Lower lobe of right lung (tissue), 2 donors: Measurements from ENCODE around the gene APOD. TPM values are rescaled to one million over a fixed set of nuclear protein-coding genes. Genes with fewer than 3 reads are reported as not detected.

Experiments
- ATAC-seq, 2 donors: fragments of 200-7000 bp; cut with Tn5 transposase; one replicate each; pipeline ENCODE4 v1.9.1; 2020 to 2022; ENCODE audit warnings: mild to moderate bottlenecking in 2 of 2, moderate library complexity in 2 of 2
- DNase-seq: peaks from one replicate; pipeline ENCODE4 v3.0.0-alpha.2; 2020
- H3K27ac ChIP-seq: fragments of 200-600 bp; one replicate; pipeline ENCODE4 v1.8.0; 2022
- H3K27me3 ChIP-seq: fragments of 200-600 bp; one replicate; pipeline ENCODE4 v1.8.0; 2022; ENCODE audit warnings: low read depth
- H3K36me3 ChIP-seq: fragments of 200-600 bp; one replicate; pipeline ENCODE4 v1.8.0; 2022; ENCODE audit warnings: mild to moderate bottlenecking
- H3K4me1 ChIP-seq: fragments of 200-600 bp; one replicate; pipeline ENCODE4 v1.8.0; 2022
- H3K4me3 ChIP-seq: fragments of 200-600 bp; one replicate; pipeline ENCODE4 v1.8.0; 2022; ENCODE audit warnings: mild to moderate bottlenecking
- H3K9me3 ChIP-seq: fragments of 200-600 bp; one replicate; pipeline ENCODE4 v1.8.0; 2022
- intact Hi-C: fragments of 100-400 bp; cut with DNase I; formaldehyde crosslinking; loops from one replicate; pipeline ENCODE4 v1.11.0; 2022
- total RNA-seq: library from RNA; stranded (reverse); fragmentation: NEBNext Ultra II Directional; extraction: Animal tissue kit (Norgen Biotek cat#: 25700); gene quantifications from one replicate; pipeline ENCODE4 v1.2.1, GENCODE V29; 2021
- TF ChIP-seq, protein P1 (sequence below): fragments of 200-600 bp; IDR thresholded peaks from one replicate; pipeline ENCODE4 v1.8.0; 2022; ENCODE audit warnings: antibody characterized with exemption, mild to moderate bottlenecking
- donor health status: DM: no; HTN: yes; CAD: no; lungs with severe emphysema.

Gene APOD
- total RNA-seq, 1 donor from 2014 or later, result 91.6 TPM

DNA sequence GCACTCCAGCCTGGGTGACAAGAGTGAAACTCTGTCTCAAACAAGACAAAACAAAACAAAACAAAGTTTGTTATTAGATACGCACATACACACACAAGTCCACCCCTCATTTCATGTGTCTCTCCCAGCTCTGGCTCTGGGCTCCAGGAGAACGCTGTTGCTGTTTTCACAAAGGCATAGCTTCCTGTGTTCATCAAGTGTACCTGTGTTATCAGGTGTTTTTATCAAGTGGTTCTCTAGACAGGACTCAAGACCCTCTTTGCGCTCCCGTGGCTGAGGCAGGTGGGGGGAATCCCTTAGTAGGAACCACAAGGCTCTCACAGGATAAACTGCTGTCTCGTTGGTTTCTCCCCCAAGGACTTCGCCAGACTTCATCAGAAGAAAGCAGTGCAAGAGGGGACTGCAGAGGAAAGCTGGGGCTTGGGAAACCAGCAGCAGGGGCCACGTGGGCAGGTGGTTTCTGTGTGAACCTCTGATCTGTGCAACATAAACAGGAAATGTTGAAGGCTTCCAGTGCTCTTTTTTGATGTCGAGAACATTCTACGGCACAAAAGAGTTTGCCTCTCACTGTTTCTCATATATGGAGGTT, 33.7 kb downstream of the APOD start:
- TF ChIP-seq, protein P1, sequence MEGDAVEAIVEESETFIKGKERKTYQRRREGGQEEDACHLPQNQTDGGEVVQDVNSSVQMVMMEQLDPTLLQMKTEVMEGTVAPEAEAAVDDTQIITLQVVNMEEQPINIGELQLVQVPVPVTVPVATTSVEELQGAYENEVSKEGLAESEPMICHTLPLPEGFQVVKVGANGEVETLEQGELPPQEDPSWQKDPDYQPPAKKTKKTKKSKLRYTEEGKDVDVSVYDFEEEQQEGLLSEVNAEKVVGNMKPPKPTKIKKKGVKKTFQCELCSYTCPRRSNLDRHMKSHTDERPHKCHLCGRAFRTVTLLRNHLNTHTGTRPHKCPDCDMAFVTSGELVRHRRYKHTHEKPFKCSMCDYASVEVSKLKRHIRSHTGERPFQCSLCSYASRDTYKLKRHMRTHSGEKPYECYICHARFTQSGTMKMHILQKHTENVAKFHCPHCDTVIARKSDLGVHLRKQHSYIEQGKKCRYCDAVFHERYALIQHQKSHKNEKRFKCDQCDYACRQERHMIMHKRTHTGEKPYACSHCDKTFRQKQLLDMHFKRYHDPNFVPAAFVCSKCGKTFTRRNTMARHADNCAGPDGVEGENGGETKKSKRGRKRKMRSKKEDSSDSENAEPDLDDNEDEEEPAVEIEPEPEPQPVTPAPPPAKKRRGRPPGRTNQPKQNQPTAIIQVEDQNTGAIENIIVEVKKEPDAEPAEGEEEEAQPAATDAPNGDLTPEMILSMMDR, result no peak
- Histone ChIP-seq H3K4me3 (no peak overlapping the region), H3K27me3 (no peaks in the 10 kb centered on the region), H3K27ac (peak overlapping the region; percentile 69), H3K36me3 (no peaks in the 10 kb centered on the region), H3K4me1 (peaks cover 29% of the 10 kb centered on the region), H3K9me3 (no peaks in the 10 kb centered on the region)
- intact Hi-C loops, result no loop called here
- ATAC-seq (peak; percentile 60 to 63), DNase-seq (no peak)

GRCh38 chr3:195548987-195549386, 34.8 kb downstream of the APOD start:
- DNase-seq (no peak), ATAC-seq (no peak)
- TF ChIP-seq, protein P1, result no peak
- intact Hi-C loops, result no loop called here
- H3K9me3 ChIP-seq, result no peaks in the 10 kb centered on the region
- no peak overlapping the region for H3K27ac ChIP-seq
- peaks cover 37% of the 10 kb centered on the region for H3K4me1 ChIP-seq
- H3K4me3 ChIP-seq, result no peak overlapping the region
- H3K36me3 ChIP-seq, result no peaks in the 10 kb centered on the region
- H3K27me3 ChIP-seq, result no peaks in the 10 kb centered on the region

DNA sequence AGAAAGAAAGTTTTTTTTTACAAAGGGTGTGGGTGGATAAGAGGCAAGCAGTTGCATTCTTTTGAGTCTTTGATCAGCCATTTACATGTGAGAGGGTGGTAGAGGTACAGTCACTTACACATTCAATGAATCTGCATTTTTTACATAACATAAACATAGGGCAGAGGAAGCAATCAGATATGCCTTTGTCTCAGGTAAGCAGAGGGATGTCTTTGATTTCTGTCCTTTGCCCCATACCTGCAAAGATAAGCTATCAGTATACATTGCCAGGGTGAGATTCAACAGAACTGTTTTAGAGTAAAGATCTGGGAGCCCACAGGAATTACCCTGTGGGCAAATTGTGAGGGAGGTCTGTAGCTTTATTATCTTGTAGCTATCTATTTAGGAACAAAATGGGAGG, 35.2 kb downstream of the APOD start:
- no peak for DNase-seq
- Histone ChIP-seq H3K27ac (no peak overlapping the region), H3K27me3 (no peaks in the 10 kb centered on the region), H3K4me1 (peaks cover 42% of the 10 kb centered on the region), H3K9me3 (no peaks in the 10 kb centered on the region), H3K36me3 (no peaks in the 10 kb centered on the region), H3K4me3 (no peak overlapping the region)
- intact Hi-C loops, result no loop called here
- ATAC-seq, result no peak
- TF ChIP-seq, protein P1, result no peak

- Histone ChIP-seq H3K27me3 (no peaks in the 10 kb centered on the region), H3K36me3 (no peaks in the 10 kb centered on the region), H3K4me3 (no peak overlapping the region), H3K4me1 (peaks cover 42% of the 10 kb centered on the region), H3K9me3 (no peaks in the 10 kb centered on the region), H3K27ac (no peak overlapping the region)
- TF ChIP-seq, protein P1, result no peak
- intact Hi-C loops, result no loop called here
- DNase-seq (no peak), ATAC-seq (no peak)
Measured at GRCh38 chr3:195548006-195548405, 35.7 kb downstream of the APOD start.

- Histone ChIP-seq H3K27me3 (no peaks in the 10 kb centered on the region), H3K36me3 (no peaks in the 10 kb centered on the region), H3K4me1 (peaks cover 47% of the 10 kb centered on the region), H3K27ac (no peak overlapping the region), H3K9me3 (no peaks in the 10 kb centered on the region), H3K4me3 (no peak overlapping the region)
- ATAC-seq, result no peak
- intact Hi-C loops, result no loop called here
- TF ChIP-seq, protein P1, result no peak
- DNase-seq, result no peak
Measured at GRCh38 chr3:195546130-195546560, 37.6 kb downstream of the APOD start.
